Fibroblast of pulmonary artery (primary cell): ENCODE results near the gene KCNQ1OT1.

Experiments used
- DNase-seq: peaks from one replicate; pipeline ENCODE4 v3.0.0-alpha.2; 2010; ENCODE audit warnings: low read depth
- H3K4me3 ChIP-seq: replicated peaks from 2 replicates; pipeline ENCODE4 v1.5.1; 2011; ENCODE audit warnings: low read depth, mild to moderate bottlenecking, control low read depth, low read length, moderate library complexity
- TF ChIP-seq, protein P1 (sequence below): IDR thresholded peaks from 2 replicates; pipeline ENCODE4 v1.5.1; 2011; ENCODE audit warnings: mild to moderate bottlenecking, control low read depth, low read length, inconsistent platforms; ENCODE audit errors: missing control alignments

The KCNQ1OT1 gene

DNA sequence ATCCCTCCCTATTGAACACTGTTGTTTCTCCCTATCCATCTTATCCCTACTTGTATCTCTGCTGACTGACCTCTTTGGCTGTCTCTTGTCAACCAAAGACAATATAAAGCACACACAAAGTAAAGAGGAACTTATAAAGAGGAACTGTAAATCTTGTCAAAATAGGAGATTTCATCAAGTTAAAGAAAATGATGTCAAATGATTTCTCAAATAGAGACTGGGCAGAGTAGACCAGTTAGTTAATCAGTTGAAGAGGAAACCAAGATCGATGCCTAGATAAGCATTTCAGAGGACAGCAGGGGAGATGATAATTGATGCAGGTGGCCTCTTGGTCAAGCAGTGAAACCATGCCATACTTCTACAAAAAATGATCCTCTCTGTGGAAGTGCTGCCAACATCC lies 22.7 kb downstream of the KCNQ1OT1 start:
- no peak for DNase-seq
- TF ChIP-seq, protein P1, sequence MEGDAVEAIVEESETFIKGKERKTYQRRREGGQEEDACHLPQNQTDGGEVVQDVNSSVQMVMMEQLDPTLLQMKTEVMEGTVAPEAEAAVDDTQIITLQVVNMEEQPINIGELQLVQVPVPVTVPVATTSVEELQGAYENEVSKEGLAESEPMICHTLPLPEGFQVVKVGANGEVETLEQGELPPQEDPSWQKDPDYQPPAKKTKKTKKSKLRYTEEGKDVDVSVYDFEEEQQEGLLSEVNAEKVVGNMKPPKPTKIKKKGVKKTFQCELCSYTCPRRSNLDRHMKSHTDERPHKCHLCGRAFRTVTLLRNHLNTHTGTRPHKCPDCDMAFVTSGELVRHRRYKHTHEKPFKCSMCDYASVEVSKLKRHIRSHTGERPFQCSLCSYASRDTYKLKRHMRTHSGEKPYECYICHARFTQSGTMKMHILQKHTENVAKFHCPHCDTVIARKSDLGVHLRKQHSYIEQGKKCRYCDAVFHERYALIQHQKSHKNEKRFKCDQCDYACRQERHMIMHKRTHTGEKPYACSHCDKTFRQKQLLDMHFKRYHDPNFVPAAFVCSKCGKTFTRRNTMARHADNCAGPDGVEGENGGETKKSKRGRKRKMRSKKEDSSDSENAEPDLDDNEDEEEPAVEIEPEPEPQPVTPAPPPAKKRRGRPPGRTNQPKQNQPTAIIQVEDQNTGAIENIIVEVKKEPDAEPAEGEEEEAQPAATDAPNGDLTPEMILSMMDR, result no peak
- no peak overlapping the region for H3K4me3 ChIP-seq

DNA sequence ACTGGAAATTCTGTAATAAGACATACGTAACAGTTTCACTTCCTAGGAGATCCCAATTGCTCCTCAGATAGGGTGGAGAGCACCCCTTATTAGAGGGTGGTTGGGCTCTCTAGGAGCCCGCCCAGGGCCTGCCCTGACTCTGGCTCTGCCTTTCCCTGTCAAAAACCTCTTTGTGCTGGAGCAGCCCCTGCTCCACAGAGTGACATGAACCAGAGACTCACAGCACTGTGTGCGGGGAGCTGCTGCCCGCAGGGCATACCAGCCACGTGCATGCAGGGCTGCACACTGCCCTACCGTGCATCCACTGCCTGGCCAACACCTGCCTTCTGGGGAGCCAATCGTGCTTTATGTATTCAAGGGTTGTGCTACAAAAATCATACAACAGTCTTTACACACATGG lies 24.3 kb downstream of the KCNQ1OT1 start:
- no peak for DNase-seq
- TF ChIP-seq, protein P1, result no peak

DNA sequence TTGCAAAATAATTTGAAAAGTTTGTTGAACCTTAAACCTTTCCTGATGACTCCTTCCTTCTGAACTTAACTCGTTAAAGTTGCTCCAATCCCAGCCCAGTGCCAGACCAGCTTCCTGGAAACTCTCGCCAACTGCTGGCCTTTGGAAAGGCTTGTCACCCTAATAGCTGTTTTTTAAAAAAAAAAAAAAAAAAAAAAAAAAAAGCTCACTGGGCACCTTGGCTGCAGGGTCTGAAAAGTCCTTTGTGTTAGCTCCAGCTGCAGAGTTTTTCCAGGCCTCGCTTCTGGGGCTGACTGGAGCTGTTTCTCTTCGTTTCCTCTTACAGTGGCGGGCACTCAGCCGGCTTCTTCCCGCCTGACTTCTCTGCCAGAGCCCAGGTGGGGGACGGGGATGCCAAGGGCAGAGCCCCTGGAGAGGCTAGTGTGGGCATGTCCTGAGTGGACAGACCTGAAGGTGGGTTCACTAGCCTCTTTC lies 25.1 kb downstream of the KCNQ1OT1 start:
- no peak for DNase-seq
- no peak overlapping the region for H3K4me3 ChIP-seq
- TF ChIP-seq, protein P1, result no peak

More for the DNA sequence above, 24.3 kb downstream of the KCNQ1OT1 start:
- no peak overlapping the region for H3K4me3 ChIP-seq

DNA sequence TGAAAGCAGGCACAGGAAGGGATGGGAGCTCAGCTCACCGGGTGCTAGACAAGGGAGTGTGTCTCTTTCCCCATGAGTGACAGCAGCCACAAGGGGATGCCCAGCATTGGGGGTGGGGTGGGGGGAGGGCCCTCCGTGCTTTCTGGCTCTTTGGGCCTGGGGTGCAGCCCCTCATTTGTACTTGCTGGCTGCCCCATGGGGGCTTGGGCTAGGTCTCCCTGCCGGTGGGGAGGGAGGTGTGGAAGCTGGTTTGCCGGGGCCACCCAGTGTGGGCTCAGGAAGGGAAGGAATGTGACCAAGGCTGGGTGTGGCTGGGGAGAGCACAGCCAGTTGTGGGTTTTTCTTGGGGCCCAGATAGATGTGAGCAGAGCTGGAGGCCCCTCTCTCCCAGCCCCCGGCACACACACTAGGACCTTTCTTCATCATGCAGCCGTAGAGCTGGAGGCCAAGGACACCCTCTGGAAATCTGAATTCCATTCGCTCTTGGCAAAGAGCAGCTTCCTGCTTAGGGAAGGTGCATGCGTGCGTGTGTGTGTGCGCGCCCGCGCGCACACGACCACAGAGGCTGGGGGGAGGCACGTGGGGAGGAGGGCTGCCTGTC lies 25.8 kb downstream of the KCNQ1OT1 start:
- TF ChIP-seq, protein P1, result no peak
- no peak for DNase-seq
- no peak overlapping the region for H3K4me3 ChIP-seq

DNA sequence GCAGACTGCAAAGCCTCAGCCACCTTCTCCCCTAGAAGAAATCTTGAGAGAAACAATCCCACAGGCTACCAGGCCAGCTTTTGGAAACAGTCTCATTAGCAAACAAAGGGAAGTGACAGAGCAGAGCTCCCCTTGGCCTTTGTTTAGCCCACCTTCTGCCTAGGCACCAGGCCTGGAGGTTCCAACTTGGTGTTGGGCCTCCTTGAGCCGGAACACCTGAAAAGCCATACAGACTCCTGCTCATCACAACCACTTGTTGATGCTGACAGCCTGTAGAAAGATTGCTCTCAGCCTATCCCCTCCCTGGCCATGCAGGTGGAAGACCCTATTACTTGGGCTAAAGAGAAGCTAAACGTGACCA lies 26.6 kb downstream of the KCNQ1OT1 start:
- no peak overlapping the region for H3K4me3 ChIP-seq
- TF ChIP-seq, protein P1, result no peak
- DNase-seq, result no peak

DNA sequence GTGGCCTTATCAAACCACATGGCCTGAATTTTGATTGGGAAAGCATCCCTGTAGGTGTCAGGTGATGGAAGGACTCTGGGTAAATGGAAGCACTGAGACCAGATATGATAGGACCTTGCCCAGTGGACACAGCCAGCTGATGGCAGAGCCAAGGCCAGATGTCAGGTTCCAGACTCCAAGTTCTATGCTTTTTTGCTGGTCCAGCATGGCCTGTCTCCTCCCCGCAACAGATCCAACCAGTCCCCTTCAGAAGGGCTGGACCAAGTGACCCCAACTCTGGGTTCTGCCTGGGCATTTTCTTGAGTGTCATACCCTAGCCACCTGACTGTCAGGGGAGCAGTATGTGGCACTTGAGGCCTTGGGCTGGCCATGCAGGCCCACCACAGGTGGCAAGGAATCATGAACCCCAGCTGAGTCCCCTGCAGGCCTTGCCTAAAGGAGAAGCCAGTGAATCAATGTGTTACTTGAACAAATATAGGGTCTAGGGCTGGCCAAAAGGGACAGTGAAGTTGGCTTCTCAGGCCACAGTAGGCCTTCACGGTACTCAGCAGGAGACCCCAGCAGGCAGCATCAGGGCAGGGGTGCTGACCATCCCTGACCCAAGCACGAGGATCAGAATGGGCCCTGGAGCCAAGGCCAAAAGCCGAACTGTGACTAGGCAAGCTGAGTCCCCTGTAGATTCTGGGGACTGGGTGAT lies 27.1 kb downstream of the KCNQ1OT1 start:
- H3K4me3 ChIP-seq, result no peak overlapping the region
- TF ChIP-seq, protein P1, result no peak
- no peak for DNase-seq

DNA sequence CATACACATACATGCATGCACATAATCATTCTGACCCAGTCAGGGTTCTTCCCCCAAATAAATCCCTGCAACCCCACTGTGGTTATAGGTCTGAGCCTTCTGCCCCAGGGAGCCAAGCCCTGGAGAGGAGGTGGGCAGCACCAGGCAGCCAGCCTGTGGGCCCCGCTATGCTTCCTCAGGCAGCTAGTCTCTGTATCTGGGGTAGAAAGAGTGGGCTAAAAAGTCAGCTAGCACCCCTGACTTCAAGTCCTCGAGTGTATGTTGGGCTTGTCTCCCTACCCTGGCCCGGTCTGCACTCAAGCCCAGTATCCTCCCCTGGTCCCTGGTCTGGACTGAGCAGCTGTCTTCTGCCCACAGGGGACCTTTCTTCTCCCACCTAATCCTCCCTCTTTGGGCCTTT lies 28.0 kb downstream of the KCNQ1OT1 start:
- DNase-seq, result no peak
- no peak overlapping the region for H3K4me3 ChIP-seq
- TF ChIP-seq, protein P1, result no peak
